NCI-H1694 treated with DMSO at 0.1 percent for 48 hours (cell line): Measurements from ENCODE around the gene ZNF358.

Experiments
- DNase-seq: peaks from one replicate; lab custom pipeline; 2025; lab: John Stamatoyannopoulos, UW

Gene ZNF358

DNA sequence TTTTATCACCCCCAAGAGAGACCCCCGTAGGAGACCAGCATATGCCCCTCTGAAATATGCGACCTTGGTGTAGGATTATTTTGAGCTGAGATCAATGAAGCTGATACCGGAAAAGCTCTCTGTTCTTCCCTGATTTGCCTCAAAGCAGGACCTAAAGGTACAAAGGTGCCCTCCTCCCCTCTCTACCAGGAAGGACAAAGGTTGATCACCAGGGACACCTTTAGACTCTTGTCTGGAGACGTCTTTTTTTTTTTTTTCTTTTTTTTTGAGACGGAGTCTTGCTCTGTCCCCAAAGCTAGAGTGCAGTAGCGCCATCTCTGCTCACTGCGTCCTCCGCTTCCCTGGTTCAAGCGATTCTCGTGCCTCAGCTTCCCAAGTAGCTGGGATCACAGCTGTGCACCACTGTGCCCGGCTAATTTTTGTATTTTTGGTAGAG is 26.3 kb upstream of the ZNF358 start:
- no peak for DNase-seq

DNA sequence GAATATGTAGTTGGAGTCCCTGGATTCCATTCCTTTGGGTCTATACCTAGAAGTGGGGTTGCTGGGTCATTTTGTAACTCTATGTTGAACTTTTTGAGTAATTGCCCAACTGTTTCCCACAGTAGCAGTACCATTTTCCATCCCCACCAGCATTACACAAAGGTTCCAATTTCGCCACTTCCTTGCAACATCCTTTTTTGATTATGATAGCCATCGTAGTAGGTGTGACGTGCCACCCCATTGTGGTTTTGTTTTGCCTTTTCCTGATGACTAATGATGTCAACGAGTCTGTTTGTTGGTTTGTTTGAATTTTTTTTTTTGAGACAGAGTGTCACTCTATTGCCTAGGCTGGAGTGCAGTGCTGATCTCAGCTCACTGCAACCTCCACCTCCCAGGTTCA is 23.8 kb upstream of the ZNF358 start:
- DNase-seq: no peak

- DNase-seq: no peak
Observed at GRCh38 chr19:7492558-7492957, 23.3 kb upstream of the ZNF358 start.

DNA sequence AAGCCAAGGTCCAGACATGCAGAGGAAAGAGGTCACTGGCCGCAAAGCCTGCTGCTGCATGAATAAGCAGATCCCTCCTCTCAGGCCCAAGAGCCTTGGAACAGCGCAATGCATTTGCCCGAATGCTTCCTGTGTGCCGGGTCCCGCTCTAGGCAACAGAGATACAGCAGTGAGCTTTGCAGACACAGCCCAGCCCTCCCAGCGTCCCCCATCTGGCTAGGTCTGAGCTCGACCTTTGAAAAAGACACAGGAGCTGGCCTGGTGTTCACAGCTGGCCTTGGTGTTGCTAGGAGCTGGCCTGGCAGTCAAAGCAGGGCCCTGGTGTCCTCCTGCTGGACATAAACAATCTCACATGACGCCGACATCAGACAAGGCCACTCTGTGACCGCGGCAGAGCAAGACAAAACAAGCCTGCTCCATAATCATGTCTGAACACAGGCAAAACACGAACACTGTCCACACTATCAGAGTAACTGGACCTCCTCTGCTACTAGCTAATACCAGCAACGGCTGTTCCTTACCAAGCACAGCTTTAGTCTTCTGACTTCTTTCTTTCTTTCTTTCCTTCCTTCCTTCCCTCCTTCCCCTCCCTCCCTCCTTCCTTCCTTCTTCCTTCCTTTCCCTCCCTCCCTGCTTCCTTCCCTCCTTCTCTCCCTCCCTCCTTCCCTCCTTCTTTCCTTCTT is 21.3 kb upstream of the ZNF358 start:
- no peak for DNase-seq

DNA sequence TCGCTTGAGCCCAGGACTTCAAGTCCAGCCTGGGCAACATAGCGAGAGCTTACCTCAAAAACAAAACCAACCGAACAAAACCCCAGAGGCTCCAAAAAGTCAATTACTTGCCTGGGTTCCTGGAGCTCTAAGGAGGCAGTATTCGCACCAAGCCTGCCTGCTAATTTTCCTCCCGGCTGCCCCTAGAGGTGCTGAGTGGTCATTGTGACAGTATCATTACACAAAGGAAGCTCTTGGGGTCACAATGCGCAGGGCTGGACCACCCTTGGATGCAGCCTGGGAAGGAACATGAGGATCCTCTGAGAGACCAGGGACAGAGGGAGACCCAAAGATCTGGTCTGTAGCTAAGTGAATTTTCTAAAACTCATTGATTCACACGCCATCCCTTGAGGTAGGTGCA is 18.6 kb upstream of the ZNF358 start:
- DNase-seq: no peak

GRCh38 chr19:7500811-7501450 is 15.0 kb upstream of the ZNF358 start:
- DNase-seq: peak; percentile 62

- DNase-seq: no peak
Observed at GRCh38 chr19:7502552-7502951, 13.4 kb upstream of the ZNF358 start.

GRCh38 chr19:7504684-7505083 is 11.2 kb upstream of the ZNF358 start:
- DNase-seq: no peak

DNA sequence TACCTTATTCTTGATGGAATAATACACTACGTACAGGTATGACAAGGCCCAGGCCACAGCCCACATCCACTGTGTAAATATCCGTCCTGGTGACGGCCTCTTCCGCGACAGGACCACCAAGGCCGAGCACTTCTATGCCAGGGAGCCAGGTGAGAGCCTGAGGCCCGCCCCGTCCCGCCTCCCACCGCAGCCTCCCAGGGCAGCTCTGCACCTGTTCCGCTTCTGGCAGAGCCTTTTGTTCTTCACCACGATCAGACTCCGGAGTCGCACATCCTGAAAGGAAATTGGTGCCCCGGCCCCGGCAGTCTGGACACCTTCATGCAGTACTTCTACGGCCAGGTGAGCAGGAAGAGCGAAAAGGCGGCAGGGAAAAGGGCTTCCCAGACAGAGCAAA is 10.6 kb upstream of the ZNF358 start:
- no peak for DNase-seq

DNA sequence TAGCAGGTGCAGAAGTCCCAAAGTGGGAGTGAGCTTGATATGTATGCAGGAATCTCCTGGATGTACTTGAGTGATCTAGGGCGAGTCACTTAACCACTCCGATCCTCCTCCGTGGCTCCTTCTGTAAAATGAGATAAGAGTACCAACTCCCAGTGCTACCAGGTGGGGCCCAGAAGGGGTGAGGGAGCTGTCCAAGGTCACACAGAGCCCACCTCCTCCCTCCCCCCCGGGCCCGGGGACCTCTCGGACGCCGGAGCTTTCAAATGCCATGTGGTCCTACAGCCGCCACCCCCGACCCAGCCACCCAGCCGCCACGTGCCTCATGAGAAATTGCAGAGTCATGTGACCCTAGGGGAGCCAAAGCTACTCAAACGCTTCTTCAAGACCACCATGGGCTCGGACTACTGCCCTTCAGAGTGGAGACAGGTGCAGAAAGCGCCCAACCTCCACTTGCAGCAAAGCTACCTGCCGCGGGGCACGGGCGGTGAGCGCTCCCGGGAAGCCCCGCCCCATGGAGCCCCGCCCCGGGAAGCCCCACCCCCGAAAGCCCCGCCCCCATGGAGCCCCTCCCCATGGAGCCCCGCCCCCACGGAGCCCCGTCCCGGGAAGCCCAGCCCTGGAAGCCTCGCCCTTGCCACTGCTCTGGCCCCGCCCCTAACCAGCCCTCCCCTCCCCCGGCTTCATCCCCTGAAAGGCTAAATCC is 10.1 kb upstream of the ZNF358 start:
- no peak for DNase-seq

DNA sequence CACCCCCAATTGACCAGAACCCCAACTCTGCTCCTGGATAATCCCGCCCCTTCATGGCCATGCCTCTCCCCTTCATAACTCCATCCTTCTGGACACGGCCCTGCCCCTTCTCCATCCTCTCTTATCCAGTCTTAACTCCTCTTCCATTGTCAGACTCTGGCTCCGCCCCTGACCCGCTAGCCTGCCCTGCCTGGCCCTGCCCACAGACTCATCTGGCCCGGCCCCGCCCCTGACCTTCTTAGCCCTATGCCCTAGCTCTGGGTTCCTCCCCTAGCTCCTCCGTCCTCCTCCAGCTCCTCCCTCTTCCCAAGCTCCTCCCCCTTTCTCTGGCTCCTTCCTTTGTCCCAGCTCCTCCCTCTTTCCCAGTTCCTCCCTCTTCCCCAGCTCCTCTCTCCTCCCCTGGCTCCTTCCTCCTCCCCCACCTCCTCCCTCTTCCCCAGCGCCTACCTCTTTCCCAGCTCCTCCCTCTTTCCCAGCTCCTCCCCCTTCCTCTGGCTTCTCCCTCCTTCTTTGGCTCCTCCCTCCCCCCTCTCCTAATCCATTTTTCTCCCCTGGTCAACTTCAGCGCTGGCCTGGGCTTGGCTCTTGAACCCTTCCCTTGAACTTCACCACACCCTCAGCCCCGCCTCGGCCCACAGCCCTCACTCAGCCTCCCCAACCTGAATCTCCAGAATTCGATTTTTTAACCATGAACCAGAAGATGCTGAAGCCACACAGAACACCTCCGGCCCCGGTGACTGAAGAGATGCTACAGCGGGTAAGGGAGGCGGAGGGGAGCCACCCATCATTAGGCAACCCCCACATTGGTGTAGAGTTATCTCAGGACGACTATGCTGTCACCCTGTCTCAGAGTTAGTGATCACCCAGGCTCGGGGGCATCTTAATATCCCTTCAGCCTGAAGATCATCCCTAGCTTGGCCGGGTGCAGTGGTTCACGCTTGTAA is 9.2 kb upstream of the ZNF358 start:
- no peak for DNase-seq

- DNase-seq: no peak
Observed at GRCh38 chr19:7507884-7508283, 8.0 kb upstream of the ZNF358 start.

DNA sequence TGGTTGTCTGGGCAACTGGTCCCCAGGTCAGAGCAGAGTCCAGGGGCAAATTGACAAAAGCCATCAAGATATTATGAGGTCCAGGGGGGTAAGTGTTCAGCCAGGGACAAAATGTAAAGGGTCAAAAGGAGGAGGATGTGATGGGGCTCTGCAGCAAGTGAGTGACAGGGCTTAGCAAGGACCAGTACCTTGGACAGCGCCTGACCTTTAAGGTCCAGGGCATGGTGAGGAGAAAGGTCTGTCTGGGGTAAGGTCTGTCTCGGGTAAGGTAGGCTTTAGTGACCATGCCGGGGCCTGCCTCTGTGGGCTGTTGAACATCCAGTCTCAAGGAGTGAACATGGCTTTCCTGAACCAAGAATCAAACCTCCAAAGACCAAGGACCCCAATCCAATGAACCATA is 6.3 kb upstream of the ZNF358 start:
- DNase-seq: no peak

- DNase-seq: no peak
Observed at GRCh38 chr19:7512400-7512851, 3.5 kb upstream of the ZNF358 start.

DNA sequence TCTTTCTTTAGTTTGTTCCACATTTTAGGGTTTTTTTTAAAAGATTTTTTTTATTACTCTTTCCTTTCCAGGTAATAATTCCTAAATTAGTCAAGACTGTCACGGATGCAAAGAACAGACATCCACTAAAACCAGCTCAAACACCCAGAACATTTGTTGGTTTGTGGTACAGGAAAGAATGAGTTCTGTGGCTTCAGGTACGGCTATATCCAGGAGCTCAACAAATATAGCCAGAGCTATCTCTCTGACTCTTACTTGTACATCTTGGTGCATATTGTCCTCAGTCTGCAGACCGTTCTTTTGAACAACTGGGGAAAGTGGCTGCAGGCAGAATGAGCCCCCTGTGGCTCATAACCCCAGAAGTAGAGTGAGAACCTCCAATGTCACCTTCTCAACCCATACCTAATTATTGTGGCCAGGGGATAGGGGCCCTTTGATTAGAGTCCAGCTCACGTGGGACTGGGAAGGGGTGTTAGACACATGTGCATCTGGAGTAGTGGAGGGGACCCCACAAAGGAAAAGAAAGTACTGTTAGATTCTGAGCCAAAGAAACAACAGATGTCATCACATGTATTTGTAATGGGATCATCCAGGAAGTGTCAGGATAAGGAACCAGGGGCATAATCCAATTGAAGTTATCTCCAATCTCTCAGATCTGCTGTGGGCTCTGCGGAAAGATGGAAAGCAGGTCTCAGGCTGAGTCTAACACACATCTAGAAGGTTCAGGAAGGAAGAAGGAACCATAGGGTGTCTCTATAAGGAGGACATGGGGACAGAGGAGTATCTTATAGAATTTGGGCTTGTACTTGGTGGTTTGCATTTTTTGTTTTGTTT is 1.9 kb upstream of the ZNF358 start:
- DNase-seq: no peak

DNA sequence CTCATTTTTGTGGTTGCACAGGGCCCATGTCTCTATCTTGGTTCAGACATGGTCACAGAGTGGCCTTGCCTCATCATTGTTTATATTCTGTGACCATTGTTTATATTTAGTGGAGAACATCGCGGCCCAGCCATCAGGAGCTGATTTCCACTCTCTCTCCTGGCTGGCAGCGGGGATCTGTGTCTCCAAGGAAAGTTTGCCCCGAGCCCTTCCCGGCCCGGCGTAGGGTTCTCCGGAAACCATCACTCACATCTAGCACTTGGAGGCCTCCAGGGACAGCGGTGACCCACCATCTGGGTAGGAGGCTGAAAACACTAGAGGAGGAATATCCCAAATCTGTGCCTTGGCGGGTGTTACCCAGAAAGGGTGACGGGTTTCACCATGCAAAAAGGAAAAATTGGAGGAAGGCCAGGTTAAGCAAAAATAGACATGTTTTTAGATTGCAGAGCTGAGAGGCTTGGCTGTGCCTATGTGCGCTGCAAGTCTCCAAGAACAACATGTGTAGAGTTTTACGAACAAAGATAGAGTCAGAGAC is 726 bp upstream of the ZNF358 start:
- peak; percentile 8 for DNase-seq

DNA sequence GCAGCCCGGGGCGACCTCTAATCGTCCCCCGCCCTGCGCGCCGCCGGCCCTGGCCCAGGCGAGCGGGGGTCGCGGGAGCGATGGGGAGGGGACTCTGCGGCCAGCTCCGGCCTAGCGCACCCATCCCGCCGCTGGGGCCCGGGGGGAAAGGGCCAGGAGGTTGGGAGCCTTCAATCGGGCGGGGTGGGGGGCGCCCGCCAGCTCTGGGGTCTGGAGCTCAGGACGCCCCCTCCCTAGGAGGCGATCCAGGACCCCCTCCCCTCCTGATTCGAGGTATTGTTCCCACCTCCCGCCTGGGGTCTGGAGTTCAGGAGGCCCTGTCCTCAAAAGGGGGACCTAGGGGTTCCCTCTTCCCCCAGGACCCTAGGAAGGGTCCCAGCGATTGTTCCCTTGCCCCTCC is 430 bp downstream of the ZNF358 start:
- no peak for DNase-seq

- no peak for DNase-seq
Observed at GRCh38 chr19:7516878-7517277, 975 bp downstream of the ZNF358 start.

- no peak for DNase-seq
Observed at GRCh38 chr19:7519361-7520130, 3.6 kb downstream of the ZNF358 start.
